CD14-positive monocyte (primary cell): ENCODE results near the gene DPP10. TPM values are rescaled to one million over a fixed set of nuclear protein-coding genes. Genes with fewer than 3 reads are reported as not detected.

Source experiments
- DNase-seq, 3 donors: peaks; one replicate each; pipeline ENCODE4 v3.0.0-alpha.2; 2011 to 2022
- H2AFZ ChIP-seq: 2 replicates; pipeline ENCODE4 v1.6.0; 2012; ENCODE audit warnings: mild to moderate bottlenecking, low read depth, low read length, inconsistent platforms; ENCODE audit not compliant: insufficient read depth, poor library complexity, severe bottlenecking
- H3K27ac ChIP-seq, 2 donors: 1 replicate in 1 of 2; 2 replicates in 1 of 2; pipeline ENCODE4 v1.5.1; 2012 to 2013; ENCODE audit warnings: low read length in 2 of 2, control low read depth in 1 of 2, inconsistent platforms in 1 of 2, low read depth in 1 of 2, mild to moderate bottlenecking in 1 of 2
- H3K27me3 ChIP-seq, 2 donors: one replicate each; pipeline versions ENCODE4 v1.6.0 to v1.6.1; 2011 to 2013; ENCODE audit warnings: low read length in 2 of 2; ENCODE audit not compliant: control insufficient read depth in 2 of 2, insufficient read depth in 2 of 2
- H3K36me3 ChIP-seq, 2 donors: replicated peaks in 1 of 2; 1 replicate in 1 of 2; 2 replicates in 1 of 2; pipeline versions ENCODE4 v1.5.1 to v1.6.1; 2012 to 2013; ENCODE audit warnings: low read length in 2 of 2, control low read depth in 1 of 2, inconsistent platforms in 1 of 2, mild to moderate bottlenecking in 1 of 2; ENCODE audit not compliant: insufficient read depth in 2 of 2, control insufficient read depth in 1 of 2
- H3K4me1 ChIP-seq, 2 donors: 1 replicate in 1 of 2; 2 replicates in 1 of 2; pipeline versions ENCODE4 v1.5.1 to v1.6.1; 2012 to 2013; ENCODE audit warnings: low read length in 2 of 2, control low read depth in 1 of 2, inconsistent platforms in 1 of 2, mild to moderate bottlenecking in 1 of 2, moderate library complexity in 1 of 2; ENCODE audit not compliant: insufficient read depth in 2 of 2, control insufficient read depth in 1 of 2
- H3K4me2 ChIP-seq: replicated peaks from 2 replicates; pipeline ENCODE3; 2012; ENCODE audit warnings: low read length, moderate library complexity, mild to moderate bottlenecking; ENCODE audit not compliant: poor library complexity, severe bottlenecking; ENCODE audit errors: extremely low read depth
- H3K4me3 ChIP-seq, 3 experiments: fragments of 200-600 bp in 1 of 3; sonication (generic) in 1 of 3; replicated peaks in 1 of 3; 1 replicate in 2 of 3; 2 replicates in 1 of 3; pipeline ENCODE4 v1.5.1; 2011 to 2013; ENCODE audit warnings: low read length in 3 of 3, mild to moderate bottlenecking in 3 of 3, control low read depth in 2 of 3, low read depth in 2 of 3, inconsistent platforms in 1 of 3, moderate library complexity in 1 of 3
- H3K79me2 ChIP-seq: 2 replicates; pipeline ENCODE4 v1.6.0; 2012; ENCODE audit warnings: mild to moderate bottlenecking, control low read depth, inconsistent platforms, low read length, moderate library complexity; ENCODE audit not compliant: insufficient read depth
- H3K9ac ChIP-seq: 2 replicates; pipeline ENCODE4 v1.6.0; 2017; ENCODE audit warnings: low read length, mild to moderate bottlenecking; ENCODE audit not compliant: insufficient read depth, poor library complexity, severe bottlenecking
- H3K9me3 ChIP-seq, 2 donors: replicated peaks in 1 of 2; 1 replicate in 1 of 2; 2 replicates in 1 of 2; pipeline versions ENCODE4 v1.5.1 to v1.6.1; 2012 to 2013; ENCODE audit warnings: low read length in 2 of 2, control low read depth in 1 of 2; ENCODE audit not compliant: control insufficient read depth in 1 of 2, insufficient read depth in 1 of 2
- H4K20me1 ChIP-seq: 2 replicates; pipeline ENCODE4 v1.6.0; 2012; ENCODE audit warnings: mild to moderate bottlenecking, low read length, control low read depth, moderate library complexity; ENCODE audit not compliant: insufficient read depth
- H3K27ac Mint-ChIP-seq, 7 donors: one replicate each; pipeline ENCODE4 v1.8.0; 2020; ENCODE audit warnings: mild to moderate bottlenecking in 7 of 7, mixed read lengths in 7 of 7, moderate library complexity in 6 of 7, inconsistent platforms in 2 of 7
- H3K27me3 Mint-ChIP-seq, 3 donors: one replicate each; pipeline ENCODE4 v1.8.0; 2021 to 2022; ENCODE audit warnings: low read depth in 3 of 3, mild to moderate bottlenecking in 3 of 3, mixed read lengths in 3 of 3, moderate library complexity in 3 of 3, inconsistent platforms in 1 of 3
- H3K36me3 Mint-ChIP-seq, 2 donors: one replicate each; pipeline ENCODE4 v1.8.0; 2020; ENCODE audit warnings: mixed read lengths in 2 of 2, inconsistent platforms in 1 of 2, mild to moderate bottlenecking in 1 of 2
- H3K4me1 Mint-ChIP-seq: one replicate; pipeline ENCODE4 v1.8.0; 2020; ENCODE audit warnings: mild to moderate bottlenecking, mixed read lengths
- H3K4me3 Mint-ChIP-seq, 2 donors: one replicate each; pipeline ENCODE4 v1.8.0; 2020; ENCODE audit warnings: mild to moderate bottlenecking in 2 of 2, mixed read lengths in 2 of 2, moderate library complexity in 1 of 2
- H3K9me3 Mint-ChIP-seq, 7 donors: one replicate each; pipeline ENCODE4 v1.8.0; 2020 to 2022; ENCODE audit warnings: mixed read lengths in 7 of 7, mild to moderate bottlenecking in 6 of 7, moderate library complexity in 6 of 7, inconsistent platforms in 2 of 7
- WGBS: methylation state at CpG from one replicate; pipeline ENCODE4 v1.1.5; 2013; ENCODE audit warnings: missing lambda C conversion rate; ENCODE audit not compliant: insufficient coverage; 5-methylcytosine and 5-hydroxymethylcytosine counted together
- intact Hi-C, 2 donors: fragments of 100-400 bp; cut with micrococcal nuclease; formaldehyde crosslinking; loops; one replicate each; pipeline versions ENCODE4 v1.15.0 to v1.15.1; 2023
- polyA plus RNA-seq, 3 donors: library from polyadenylated mRNA; depleted of rRNA in 1 of 3; unstranded in 2 of 3; stranded (reverse) in 1 of 3; fragments of 300-500 nt in 2 of 3; fragments of >200 nt in 1 of 3; fragmentation: Illumina TruSeq in 2 of 3; gene quantifications; 1 replicate in 2 of 3; 2 replicates in 1 of 3; pipeline ENCODE4 v1.2.3, GENCODE V29; 2012 to 2021
- TF ChIP-seq, protein P1 (sequence below): fragments of 200-600 bp; IDR thresholded peaks from one replicate; pipeline ENCODE4 v1.8.0; 2022; ENCODE audit warnings: antibody characterized with exemption, mild to moderate bottlenecking

Gene DPP10
- polyA plus RNA-seq, 3 donors: not detected

GRCh38 chr2:114579542-114579941 is 137.1 kb downstream of the DPP10 start:
- intact Hi-C loops: no loop called here
- no peaks in the 10 kb centered on the region for H4K20me1 ChIP-seq
- no peaks in the 10 kb centered on the region for H3K9me3 ChIP-seq
- Mint-ChIP-seq H3K27me3 (peaks cover 2 to 3% (median 2%) of the 10 kb centered on the region in 3 donors), H3K27ac (no peak overlapping the region), H3K4me1 (no peaks in the 10 kb centered on the region), H3K9me3 (no peaks in the 10 kb centered on the region), H3K4me3 (no peak overlapping the region), H3K36me3 (no peaks in the 10 kb centered on the region)
- no CpG with 5 or more reads among the region's 3 CpGs for WGBS
- no peak overlapping the region for H3K9ac ChIP-seq
- no peak overlapping the region for H2AFZ ChIP-seq
- no peak overlapping the region for H3K27ac ChIP-seq
- H3K4me2 ChIP-seq: no peak overlapping the region
- no peaks in the 10 kb centered on the region for H3K4me1 ChIP-seq
- no peaks in the 10 kb centered on the region for H3K36me3 ChIP-seq
- TF ChIP-seq, protein P1, sequence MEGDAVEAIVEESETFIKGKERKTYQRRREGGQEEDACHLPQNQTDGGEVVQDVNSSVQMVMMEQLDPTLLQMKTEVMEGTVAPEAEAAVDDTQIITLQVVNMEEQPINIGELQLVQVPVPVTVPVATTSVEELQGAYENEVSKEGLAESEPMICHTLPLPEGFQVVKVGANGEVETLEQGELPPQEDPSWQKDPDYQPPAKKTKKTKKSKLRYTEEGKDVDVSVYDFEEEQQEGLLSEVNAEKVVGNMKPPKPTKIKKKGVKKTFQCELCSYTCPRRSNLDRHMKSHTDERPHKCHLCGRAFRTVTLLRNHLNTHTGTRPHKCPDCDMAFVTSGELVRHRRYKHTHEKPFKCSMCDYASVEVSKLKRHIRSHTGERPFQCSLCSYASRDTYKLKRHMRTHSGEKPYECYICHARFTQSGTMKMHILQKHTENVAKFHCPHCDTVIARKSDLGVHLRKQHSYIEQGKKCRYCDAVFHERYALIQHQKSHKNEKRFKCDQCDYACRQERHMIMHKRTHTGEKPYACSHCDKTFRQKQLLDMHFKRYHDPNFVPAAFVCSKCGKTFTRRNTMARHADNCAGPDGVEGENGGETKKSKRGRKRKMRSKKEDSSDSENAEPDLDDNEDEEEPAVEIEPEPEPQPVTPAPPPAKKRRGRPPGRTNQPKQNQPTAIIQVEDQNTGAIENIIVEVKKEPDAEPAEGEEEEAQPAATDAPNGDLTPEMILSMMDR: no peak
- no peaks in the 10 kb centered on the region for H3K27me3 ChIP-seq
- no peak overlapping the region for H3K4me3 ChIP-seq
- H3K79me2 ChIP-seq: no peaks in the 10 kb centered on the region
- DNase-seq: no peak

DNA sequence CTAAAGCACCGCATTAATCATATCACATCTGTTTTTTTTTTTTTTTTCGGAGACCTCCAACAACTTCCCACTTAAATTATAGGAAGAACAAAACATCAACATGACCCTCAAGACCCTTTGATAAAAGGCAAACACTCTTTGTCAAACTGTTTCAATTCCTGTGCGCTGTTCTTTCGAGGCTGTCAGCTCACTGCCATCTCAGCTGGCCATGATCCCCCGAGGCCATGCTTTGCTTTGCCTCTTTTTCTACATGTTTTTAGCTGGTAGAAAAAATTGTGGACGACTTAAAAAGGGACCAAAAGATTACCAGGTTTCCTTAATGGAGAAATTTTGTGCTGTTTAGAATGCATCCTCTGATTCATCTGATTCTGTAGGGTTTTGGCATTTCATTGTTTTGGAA is 138.2 kb downstream of the DPP10 start:
- H3K4me3 ChIP-seq: no peak overlapping the region
- peaks cover 0 to 2% of the 10 kb centered on the region in 2 donors for H3K9me3 ChIP-seq
- no peak overlapping the region for H3K4me2 ChIP-seq
- H3K79me2 ChIP-seq: no peaks in the 10 kb centered on the region
- 100% methylated on average over 3 of the region's 6 CpGs for WGBS
- H3K27ac Mint-ChIP-seq: no peak overlapping the region
- H3K4me1 ChIP-seq: no peaks in the 10 kb centered on the region
- peaks cover 2 to 3% (median 2%) of the 10 kb centered on the region in 3 donors for H3K27me3 Mint-ChIP-seq
- no peaks in the 10 kb centered on the region for H3K4me1 Mint-ChIP-seq
- intact Hi-C loops: no loop called here
- H4K20me1 ChIP-seq: no peaks in the 10 kb centered on the region
- no peaks in the 10 kb centered on the region for H3K9me3 Mint-ChIP-seq
- DNase-seq: no peak
- H2AFZ ChIP-seq: no peak overlapping the region
- TF ChIP-seq, protein P1: no peak
- no peaks in the 10 kb centered on the region for H3K36me3 Mint-ChIP-seq
- no peaks in the 10 kb centered on the region for H3K27me3 ChIP-seq
- H3K9ac ChIP-seq: no peak overlapping the region
- H3K4me3 Mint-ChIP-seq: no peak overlapping the region
- H3K36me3 ChIP-seq: no peaks in the 10 kb centered on the region
- no peak overlapping the region for H3K27ac ChIP-seq
